ENCODE results near the gene C2CD3.

DNA sequence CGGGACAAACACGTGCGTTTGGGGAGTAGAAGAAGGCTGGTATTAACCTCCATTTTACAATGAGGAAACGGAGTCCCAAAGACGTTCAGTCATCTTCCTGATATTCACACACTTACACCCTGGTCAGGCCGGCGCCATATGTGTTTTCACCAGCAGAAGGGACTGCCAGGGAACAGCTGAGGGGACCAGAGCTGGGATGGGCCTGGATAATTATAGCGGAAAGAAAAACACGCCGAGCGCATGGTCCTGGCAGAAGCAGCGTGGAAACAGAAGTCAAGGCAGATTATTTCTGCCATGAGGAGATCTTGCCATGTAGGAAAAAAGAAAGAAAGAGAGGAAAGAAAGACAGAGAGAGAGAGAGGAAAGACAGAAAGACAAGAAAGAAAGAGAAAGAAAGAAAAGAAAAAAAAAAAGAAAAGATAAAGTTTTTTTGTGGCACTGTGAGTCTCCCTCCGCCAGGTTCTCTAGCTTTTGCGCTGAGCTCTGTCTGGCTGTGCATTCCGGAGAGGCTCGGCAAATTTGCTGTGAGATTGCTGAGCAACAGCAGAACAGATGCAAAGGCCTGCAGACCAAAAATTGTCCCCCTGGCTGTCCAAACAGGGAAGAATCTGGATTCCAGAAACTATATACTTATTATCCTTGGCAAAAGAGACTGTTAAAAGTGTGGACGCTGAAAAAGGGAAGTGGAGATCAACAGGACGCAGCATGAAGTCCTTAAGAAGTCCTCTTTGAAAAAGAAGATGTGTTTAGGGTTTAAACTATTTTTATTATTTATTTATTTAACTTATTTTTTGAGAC is 186.9 kb downstream of the C2CD3 start:
- no peak for TF ChIP-seq EP300 (IDR thresholded peaks at IDR 0.05)
- TF ChIP-seq, protein P1, sequence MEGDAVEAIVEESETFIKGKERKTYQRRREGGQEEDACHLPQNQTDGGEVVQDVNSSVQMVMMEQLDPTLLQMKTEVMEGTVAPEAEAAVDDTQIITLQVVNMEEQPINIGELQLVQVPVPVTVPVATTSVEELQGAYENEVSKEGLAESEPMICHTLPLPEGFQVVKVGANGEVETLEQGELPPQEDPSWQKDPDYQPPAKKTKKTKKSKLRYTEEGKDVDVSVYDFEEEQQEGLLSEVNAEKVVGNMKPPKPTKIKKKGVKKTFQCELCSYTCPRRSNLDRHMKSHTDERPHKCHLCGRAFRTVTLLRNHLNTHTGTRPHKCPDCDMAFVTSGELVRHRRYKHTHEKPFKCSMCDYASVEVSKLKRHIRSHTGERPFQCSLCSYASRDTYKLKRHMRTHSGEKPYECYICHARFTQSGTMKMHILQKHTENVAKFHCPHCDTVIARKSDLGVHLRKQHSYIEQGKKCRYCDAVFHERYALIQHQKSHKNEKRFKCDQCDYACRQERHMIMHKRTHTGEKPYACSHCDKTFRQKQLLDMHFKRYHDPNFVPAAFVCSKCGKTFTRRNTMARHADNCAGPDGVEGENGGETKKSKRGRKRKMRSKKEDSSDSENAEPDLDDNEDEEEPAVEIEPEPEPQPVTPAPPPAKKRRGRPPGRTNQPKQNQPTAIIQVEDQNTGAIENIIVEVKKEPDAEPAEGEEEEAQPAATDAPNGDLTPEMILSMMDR (IDR thresholded peaks at IDR 0.05): no peak

Measured in tibial nerve (tissue), 4 donors.